IMR-90 (cell line): ENCODE data around the gene RXRG. TPM values are rescaled to one million over a fixed set of nuclear protein-coding genes. Genes with fewer than 3 reads are reported as not detected.

ENCODE experiments used
- ATAC-seq: fragments of 200-7000 bp; cut with Tn5 transposase; 2 replicates; pipeline ENCODE4 v1.9.1; 2020; ENCODE audit warnings: low read depth, mild to moderate bottlenecking, moderate library complexity
- BruUV-seq: library from RNA; stranded (reverse); fragments of 400-500 nt; replicated peaks from 2 replicates; lab custom pipeline; 2021; lab: Mats Ljungman, UMichigan
- CTCF ChIA-PET: fragments of 300-600 bp; formaldehyde crosslinking; extraction: SDS; loops from one replicate; lab custom pipeline; 2021; ENCODE audit warnings: antibody characterized with exemption; lab: Yijun Ruan, JAX
- POLR2A ChIA-PET: fragments of 300-600 bp; sonication (Branson Sonifier 250); formaldehyde crosslinking; loops from one replicate; lab custom pipeline; 2022; ENCODE audit warnings: antibody characterized with exemption; ENCODE audit not compliant: unreplicated experiment; lab: Charles Lee
- DNase-seq: peaks from one replicate; pipeline ENCODE4 v3.0.0; 2013
- H2AFZ ChIP-seq: replicated peaks from 2 replicates; pipeline ENCODE3; 2013; ENCODE audit warnings: low read length, mild to moderate bottlenecking; ENCODE audit not compliant: poor library complexity
- H2AK5ac ChIP-seq: 2 replicates; pipeline ENCODE4 v1.6.1; 2013; ENCODE audit warnings: low read depth, low read length, inconsistent platforms
- H2AK9ac ChIP-seq: replicated peaks from 2 replicates; pipeline ENCODE3; 2013; ENCODE audit warnings: mild to moderate bottlenecking, low read depth, low read length, moderate library complexity; ENCODE audit not compliant: poor library complexity
- H2BK120ac ChIP-seq: 2 replicates; pipeline ENCODE4 v1.6.1; 2013; ENCODE audit warnings: low read depth, low read length, inconsistent platforms
- H2BK15ac ChIP-seq: 3 replicates; pipeline ENCODE4 v1.6.1; 2013; ENCODE audit warnings: low read depth, low read length, inconsistent platforms
- H2BK20ac ChIP-seq: 2 replicates; pipeline ENCODE4 v1.6.1; 2013; ENCODE audit warnings: low read depth, mild to moderate bottlenecking, inconsistent platforms, low read length, moderate library complexity
- H2BK5ac ChIP-seq: 2 replicates; pipeline ENCODE4 v1.6.1; 2013; ENCODE audit warnings: mild to moderate bottlenecking, low read depth, low read length, inconsistent platforms; ENCODE audit not compliant: poor library complexity, severe bottlenecking
- H3K14ac ChIP-seq: replicated peaks from 2 replicates; pipeline ENCODE4 v1.6.1; 2013; ENCODE audit warnings: low read depth, low read length, inconsistent platforms
- H3K18ac ChIP-seq: 2 replicates; pipeline ENCODE4 v1.6.1; 2013; ENCODE audit warnings: low read depth, low read length, control low read depth
- H3K23ac ChIP-seq: 2 replicates; pipeline ENCODE4 v1.6.1; 2013; ENCODE audit warnings: low read depth, low read length, inconsistent platforms
- H3K27ac ChIP-seq: 2 replicates; pipeline ENCODE4 v1.5.1; 2013; ENCODE audit warnings: mild to moderate bottlenecking, control low read depth, low read length; ENCODE audit not compliant: insufficient read depth
- H3K27me3 ChIP-seq: 2 replicates; pipeline ENCODE4 v1.6.1; 2013; ENCODE audit warnings: low read length; ENCODE audit not compliant: control insufficient read depth, insufficient read depth
- H3K36me3 ChIP-seq: 2 replicates; pipeline ENCODE4 v1.6.1; 2013; ENCODE audit warnings: low read length, mixed read lengths; ENCODE audit not compliant: control insufficient read depth, insufficient read depth
- H3K4ac ChIP-seq: 2 replicates; pipeline ENCODE4 v1.6.1; 2013; ENCODE audit warnings: low read depth, low read length, inconsistent platforms
- H3K4me1 ChIP-seq: 2 replicates; pipeline ENCODE4 v1.6.1; 2013; ENCODE audit warnings: low read length, mixed read lengths; ENCODE audit not compliant: control insufficient read depth, insufficient read depth
- H3K4me2 ChIP-seq: 2 replicates; pipeline ENCODE4 v1.6.1; 2013; ENCODE audit warnings: low read depth, mild to moderate bottlenecking, control low read depth, low read length, moderate library complexity
- H3K4me3 ChIP-seq: 2 replicates; pipeline ENCODE4 v1.5.1; 2013; ENCODE audit warnings: low read depth, mild to moderate bottlenecking, control low read depth, low read length, moderate library complexity; ENCODE audit not compliant: insufficient read depth
- H3K56ac ChIP-seq: 2 replicates; pipeline ENCODE4 v1.6.1; 2013; ENCODE audit warnings: low read length, inconsistent platforms; ENCODE audit not compliant: insufficient read depth; ENCODE audit errors: extremely low read depth
- H3K79me1 ChIP-seq, 2 experiments: 2 replicates each; pipeline ENCODE4 v1.6.1; 2013; ENCODE audit warnings: low read length in 2 of 2, inconsistent platforms in 1 of 2, low read depth in 1 of 2
- H3K9ac ChIP-seq: 2 replicates; pipeline ENCODE4 v1.6.1; 2013; ENCODE audit warnings: low read depth, low read length, control low read depth
- H3K9me1 ChIP-seq: 2 replicates; pipeline ENCODE4 v1.6.1; 2013; ENCODE audit warnings: low read length, inconsistent platforms; ENCODE audit not compliant: insufficient read depth
- H3K9me3 ChIP-seq: 2 replicates; pipeline ENCODE4 v1.6.1; 2013; ENCODE audit warnings: low read length; ENCODE audit not compliant: control insufficient read depth, insufficient read depth
- H4K20me1 ChIP-seq: 2 replicates; pipeline ENCODE4 v1.6.1; 2013; ENCODE audit warnings: low read length, inconsistent platforms; ENCODE audit not compliant: insufficient read depth
- H4K5ac ChIP-seq: 2 replicates; pipeline ENCODE4 v1.6.1; 2013; ENCODE audit warnings: mild to moderate bottlenecking, low read depth, low read length, control low read depth
- H4K8ac ChIP-seq, 2 experiments: 2 replicates each; pipeline ENCODE4 v1.6.1; 2013; ENCODE audit warnings: low read depth in 2 of 2, low read length in 2 of 2, control low read depth in 1 of 2, inconsistent platforms in 1 of 2
- H4K91ac ChIP-seq: 2 replicates; pipeline ENCODE4 v1.6.1; 2013; ENCODE audit warnings: low read depth, low read length, inconsistent platforms; ENCODE audit not compliant: insufficient read depth
- BHLHE40 ChIP-seq: fragments of 150-350 bp; IDR thresholded peaks from 2 replicates; pipeline ENCODE4 v1.6.1; 2016; ENCODE audit warnings: mild to moderate bottlenecking, low read depth, low read length
- CEBPB ChIP-seq: IDR thresholded peaks from 2 replicates; pipeline ENCODE4 v1.6.1; 2012; ENCODE audit warnings: low read depth, low read length, improper control_type of control experiment
- CHD1 ChIP-seq: IDR thresholded peaks from 2 replicates; pipeline ENCODE4 v1.6.1; 2012; ENCODE audit warnings: low read depth, low read length, improper control_type of control experiment
- FOS ChIP-seq: fragments of 150-350 bp; IDR thresholded peaks from 2 replicates; pipeline ENCODE4 v1.6.1; 2016; ENCODE audit warnings: low read depth, low read length
- MAFK ChIP-seq: IDR thresholded peaks from 2 replicates; pipeline ENCODE4 v1.6.1; 2012; ENCODE audit warnings: low read depth, low read length, improper control_type of control experiment
- MAZ ChIP-seq: IDR thresholded peaks from 2 replicates; pipeline ENCODE4 v1.6.1; 2012; ENCODE audit warnings: low read depth, mild to moderate bottlenecking, low read length, improper control_type of control experiment, moderate library complexity, borderline replicate concordance
- MXI1 ChIP-seq: IDR thresholded peaks from 2 replicates; pipeline ENCODE4 v1.6.1; 2012; ENCODE audit warnings: low read depth, mild to moderate bottlenecking, low read length, moderate library complexity, borderline replicate concordance
- NFE2L2 ChIP-seq: fragments of 150-350 bp; IDR thresholded peaks from 2 replicates; pipeline ENCODE4 v1.6.1; 2016; ENCODE audit warnings: low read depth, mild to moderate bottlenecking, low read length
- POLR2A ChIP-seq: IDR thresholded peaks from 2 replicates; pipeline ENCODE4 v1.6.1; 2012; ENCODE audit warnings: mild to moderate bottlenecking, low read depth, low read length
- RAD21 ChIP-seq: IDR thresholded peaks from 2 replicates; pipeline ENCODE4 v1.6.1; 2012; ENCODE audit warnings: low read length, improper control_type of control experiment
- RCOR1 ChIP-seq: IDR thresholded peaks from 2 replicates; pipeline ENCODE4 v1.6.1; 2012; ENCODE audit warnings: mild to moderate bottlenecking, low read length, improper control_type of control experiment; ENCODE audit not compliant: insufficient replicate concordance
- RFX5 ChIP-seq: IDR thresholded peaks from 2 replicates; pipeline ENCODE4 v1.8.0; 2012; ENCODE audit warnings: low read depth, mild to moderate bottlenecking, low read length, moderate library complexity
- SMC3 ChIP-seq: fragments of 150-350 bp; IDR thresholded peaks from 2 replicates; pipeline ENCODE4 v1.6.1; 2016; ENCODE audit warnings: low read depth, mild to moderate bottlenecking, antibody characterized with exemption, low read length, moderate library complexity
- WGBS, 2 experiments: methylation state at CpG; one replicate each; pipeline versions ENCODE4 v1.1.5 to v1.1.7; 2013; ENCODE audit warnings: missing lambda C conversion rate in 2 of 2; ENCODE audit not compliant: insufficient read length in 1 of 2; ENCODE audit errors: extremely low coverage in 2 of 2; 5-methylcytosine and 5-hydroxymethylcytosine counted together
- dilution Hi-C: fragments of 300-500 bp; cut with HindIII; formaldehyde crosslinking; loops from one replicate; pipeline ENCODE4 v1.14.3; 2018; ENCODE audit warnings: low sequenced_read_pairs; ENCODE audit not compliant: unreplicated experiment
- in situ Hi-C: fragments of 300-500 bp; cut with MboI; formaldehyde crosslinking; loops from 3 replicates; pipeline ENCODE4 v1.14.3; 2019; ENCODE audit warnings: low sequenced_read_pairs, inconsistent platforms, mixed read lengths
- intact Hi-C: fragments of 100-400 bp; cut with micrococcal nuclease; formaldehyde crosslinking; loops from 2 replicates; pipeline ENCODE4 v1.10.0; 2022
- polyA plus RNA-seq, 3 experiments: library from polyadenylated mRNA; depleted of rRNA; stranded (reverse); fragments of >200 nt; gene quantifications; 2 replicates each; pipeline ENCODE4 v1.2.3, GENCODE V29; 2012; ENCODE audit warnings: low replicate concordance in 1 of 3
- total RNA-seq: library from RNA; depleted of rRNA; stranded (reverse); fragments of >200 nt; gene quantifications from 2 replicates; pipeline ENCODE4 v1.2.3, GENCODE V29; 2012
- TF ChIP-seq, protein P1 (sequence below): fragments of 150-350 bp; IDR thresholded peaks from 2 replicates; pipeline ENCODE4 v1.6.1; 2017; ENCODE audit warnings: mild to moderate bottlenecking, antibody characterized with exemption, low read length, low read depth
- TF ChIP-seq, protein P2 (sequence below): conservative IDR thresholded peaks from 2 replicates; pipeline ENCODE4 v1.5.1; 2012; ENCODE audit warnings: mild to moderate bottlenecking, low read depth, low read length, improper control_type of control experiment
- TF ChIP-seq, protein P3 (sequence below): fragments of 150-350 bp; IDR thresholded peaks from 2 replicates; pipeline ENCODE4 v1.6.1; 2016; ENCODE audit warnings: low read depth, mild to moderate bottlenecking, low read length, moderate library complexity, borderline replicate concordance

Gene RXRG
- total and polyA plus RNA-seq, 2 of the 4 experiments (the other 2 are of a cell fraction) = not detected

DNA sequence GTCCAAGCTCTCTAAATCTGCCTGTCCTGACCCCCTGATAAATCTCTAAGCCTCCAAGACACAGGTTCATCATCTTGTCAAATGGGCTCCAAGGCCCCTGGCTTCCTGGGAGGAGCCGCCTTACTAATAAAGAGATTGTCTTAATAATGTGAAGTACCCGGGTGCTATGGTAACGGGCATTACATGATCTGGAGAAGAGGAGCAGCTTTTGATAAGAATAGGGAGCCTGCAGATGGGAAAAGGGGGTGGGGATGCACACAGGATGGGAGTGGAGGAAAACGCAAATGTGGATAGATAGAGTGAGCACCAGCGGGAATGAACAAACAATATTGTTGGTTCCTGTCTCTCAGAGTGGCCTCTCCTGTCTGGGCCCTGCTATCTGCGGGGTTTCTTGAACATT is 11.9 kb upstream of the RXRG start:
- no peak overlapping the region for H3K9ac ChIP-seq
- no peaks in the 10 kb centered on the region for H3K36me3 ChIP-seq
- no peak overlapping the region for H3K18ac ChIP-seq
- H2AFZ ChIP-seq = no peak overlapping the region
- no peaks in the 10 kb centered on the region for H3K79me1 ChIP-seq
- no peak overlapping the region for H2AK9ac ChIP-seq
- no peak overlapping the region for H4K8ac ChIP-seq
- H3K27ac ChIP-seq = no peak overlapping the region
- no peak overlapping the region for H2BK20ac ChIP-seq
- no peak overlapping the region for H3K4me2 ChIP-seq
- H4K91ac ChIP-seq = no peak overlapping the region
- no peaks in the 10 kb centered on the region for H3K27me3 ChIP-seq
- DNase-seq = no peak
- no peaks in the 10 kb centered on the region for H4K20me1 ChIP-seq
- no peak overlapping the region for H2BK120ac ChIP-seq
- H3K23ac ChIP-seq = no peak overlapping the region
- no peaks in the 10 kb centered on the region for H3K4me1 ChIP-seq
- no peak overlapping the region for H3K14ac ChIP-seq
- H2AK5ac ChIP-seq = no peak overlapping the region
- ChIA-PET POLR2A (no interaction called here), CTCF (no interaction called here)
- no peak overlapping the region for H3K4ac ChIP-seq
- in situ Hi-C loops (no loop called here), dilution Hi-C loops (no loop called here), intact Hi-C loops (no loop called here)
- no peaks in the 10 kb centered on the region for H3K9me1 ChIP-seq
- no peak overlapping the region for H2BK15ac ChIP-seq
- ATAC-seq = no peak
- no peaks in the 10 kb centered on the region for H3K9me3 ChIP-seq
- no peak for TF ChIP-seq POLR2A
- no peak for TF ChIP-seq MAFK
- TF ChIP-seq, protein P1, sequence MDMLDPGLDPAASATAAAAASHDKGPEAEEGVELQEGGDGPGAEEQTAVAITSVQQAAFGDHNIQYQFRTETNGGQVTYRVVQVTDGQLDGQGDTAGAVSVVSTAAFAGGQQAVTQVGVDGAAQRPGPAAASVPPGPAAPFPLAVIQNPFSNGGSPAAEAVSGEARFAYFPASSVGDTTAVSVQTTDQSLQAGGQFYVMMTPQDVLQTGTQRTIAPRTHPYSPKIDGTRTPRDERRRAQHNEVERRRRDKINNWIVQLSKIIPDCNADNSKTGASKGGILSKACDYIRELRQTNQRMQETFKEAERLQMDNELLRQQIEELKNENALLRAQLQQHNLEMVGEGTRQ = no peak
- TF ChIP-seq NFE2L2 = no peak
- no peak for TF ChIP-seq SMC3
- TF ChIP-seq, protein P2, sequence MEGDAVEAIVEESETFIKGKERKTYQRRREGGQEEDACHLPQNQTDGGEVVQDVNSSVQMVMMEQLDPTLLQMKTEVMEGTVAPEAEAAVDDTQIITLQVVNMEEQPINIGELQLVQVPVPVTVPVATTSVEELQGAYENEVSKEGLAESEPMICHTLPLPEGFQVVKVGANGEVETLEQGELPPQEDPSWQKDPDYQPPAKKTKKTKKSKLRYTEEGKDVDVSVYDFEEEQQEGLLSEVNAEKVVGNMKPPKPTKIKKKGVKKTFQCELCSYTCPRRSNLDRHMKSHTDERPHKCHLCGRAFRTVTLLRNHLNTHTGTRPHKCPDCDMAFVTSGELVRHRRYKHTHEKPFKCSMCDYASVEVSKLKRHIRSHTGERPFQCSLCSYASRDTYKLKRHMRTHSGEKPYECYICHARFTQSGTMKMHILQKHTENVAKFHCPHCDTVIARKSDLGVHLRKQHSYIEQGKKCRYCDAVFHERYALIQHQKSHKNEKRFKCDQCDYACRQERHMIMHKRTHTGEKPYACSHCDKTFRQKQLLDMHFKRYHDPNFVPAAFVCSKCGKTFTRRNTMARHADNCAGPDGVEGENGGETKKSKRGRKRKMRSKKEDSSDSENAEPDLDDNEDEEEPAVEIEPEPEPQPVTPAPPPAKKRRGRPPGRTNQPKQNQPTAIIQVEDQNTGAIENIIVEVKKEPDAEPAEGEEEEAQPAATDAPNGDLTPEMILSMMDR = no peak
- TF ChIP-seq BHLHE40 = no peak
- TF ChIP-seq CEBPB = no peak
- no peak for TF ChIP-seq FOS
- TF ChIP-seq RAD21 = no peak
- no peak for TF ChIP-seq MXI1
- TF ChIP-seq, protein P3, sequence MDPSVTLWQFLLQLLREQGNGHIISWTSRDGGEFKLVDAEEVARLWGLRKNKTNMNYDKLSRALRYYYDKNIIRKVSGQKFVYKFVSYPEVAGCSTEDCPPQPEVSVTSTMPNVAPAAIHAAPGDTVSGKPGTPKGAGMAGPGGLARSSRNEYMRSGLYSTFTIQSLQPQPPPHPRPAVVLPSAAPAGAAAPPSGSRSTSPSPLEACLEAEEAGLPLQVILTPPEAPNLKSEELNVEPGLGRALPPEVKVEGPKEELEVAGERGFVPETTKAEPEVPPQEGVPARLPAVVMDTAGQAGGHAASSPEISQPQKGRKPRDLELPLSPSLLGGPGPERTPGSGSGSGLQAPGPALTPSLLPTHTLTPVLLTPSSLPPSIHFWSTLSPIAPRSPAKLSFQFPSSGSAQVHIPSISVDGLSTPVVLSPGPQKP = no peak
- TF ChIP-seq RCOR1 = no peak
- TF ChIP-seq MAZ = no peak
- no peak for TF ChIP-seq RFX5
- TF ChIP-seq CHD1 = no peak
- no TSS peak for BruUV-seq
- WGBS, 2 experiments = 67% methylated on average over 5 of the region's 6 CpGs; no CpG with 5 or more reads in 1 of the 2 experiments
- no peak overlapping the region for H4K5ac ChIP-seq
- no peak overlapping the region for H2BK5ac ChIP-seq
- no peak overlapping the region for H3K56ac ChIP-seq
- no peak overlapping the region for H3K4me3 ChIP-seq
